AG09309 (cell line): ENCODE data around the gene HCN2.
A peak's percentile ranks its signal among the peaks of the same experiment; 100 is the strongest.

Experiments used
- DNase-seq: peaks from one replicate; pipeline ENCODE4 v3.0.0-alpha.2; 2010; ENCODE audit warnings: low read depth
- H3K4me3 ChIP-seq: 2 replicates; pipeline ENCODE4 v1.5.1; 2011; ENCODE audit warnings: mild to moderate bottlenecking, low read depth, low read length, moderate library complexity; ENCODE audit not compliant: control insufficient read depth
- TF ChIP-seq, protein P1 (sequence below): IDR thresholded peaks from 2 replicates; pipeline ENCODE4 v1.5.1; 2011; ENCODE audit warnings: mild to moderate bottlenecking, low read depth, low read length, inconsistent platforms; ENCODE audit not compliant: insufficient read depth, control insufficient read depth; ENCODE audit errors: missing control alignments

The HCN2 gene

DNA sequence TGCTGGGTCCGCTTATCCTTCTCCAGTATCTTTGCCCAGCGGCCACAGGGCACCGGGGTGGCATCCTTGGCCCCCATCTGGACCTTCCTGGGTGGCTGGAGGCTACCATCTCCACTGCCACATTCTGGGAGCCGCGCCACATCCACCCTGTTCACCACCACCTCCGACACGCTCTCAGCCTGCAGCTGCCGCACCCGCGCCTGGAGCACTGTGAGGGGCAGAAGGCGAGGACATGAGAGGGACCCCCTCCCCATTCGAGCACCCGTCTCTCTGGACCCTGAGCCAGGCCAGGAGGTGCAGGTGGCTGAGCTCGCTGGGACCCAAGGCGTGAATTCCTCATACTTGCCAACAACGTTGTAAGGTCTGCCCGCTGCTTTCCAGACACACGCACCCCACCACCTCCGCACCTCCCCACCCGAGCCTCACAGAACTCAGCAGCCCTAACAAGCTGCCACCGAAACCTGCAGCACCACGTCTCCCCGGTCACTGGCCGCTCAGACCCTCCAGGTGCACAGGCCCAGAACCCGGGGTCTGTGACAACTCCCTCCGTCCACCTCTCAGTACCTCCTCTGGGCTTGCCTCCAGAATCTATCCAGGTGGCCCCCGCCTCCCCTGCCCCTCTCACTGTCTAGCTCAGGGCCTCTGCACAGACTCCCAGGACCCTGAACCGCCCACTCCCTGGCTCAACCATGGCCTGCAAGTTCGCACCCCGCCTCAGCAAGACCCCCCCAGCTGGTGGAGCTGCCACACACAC is 40.5 kb downstream of the HCN2 start:
- TF ChIP-seq, protein P1, sequence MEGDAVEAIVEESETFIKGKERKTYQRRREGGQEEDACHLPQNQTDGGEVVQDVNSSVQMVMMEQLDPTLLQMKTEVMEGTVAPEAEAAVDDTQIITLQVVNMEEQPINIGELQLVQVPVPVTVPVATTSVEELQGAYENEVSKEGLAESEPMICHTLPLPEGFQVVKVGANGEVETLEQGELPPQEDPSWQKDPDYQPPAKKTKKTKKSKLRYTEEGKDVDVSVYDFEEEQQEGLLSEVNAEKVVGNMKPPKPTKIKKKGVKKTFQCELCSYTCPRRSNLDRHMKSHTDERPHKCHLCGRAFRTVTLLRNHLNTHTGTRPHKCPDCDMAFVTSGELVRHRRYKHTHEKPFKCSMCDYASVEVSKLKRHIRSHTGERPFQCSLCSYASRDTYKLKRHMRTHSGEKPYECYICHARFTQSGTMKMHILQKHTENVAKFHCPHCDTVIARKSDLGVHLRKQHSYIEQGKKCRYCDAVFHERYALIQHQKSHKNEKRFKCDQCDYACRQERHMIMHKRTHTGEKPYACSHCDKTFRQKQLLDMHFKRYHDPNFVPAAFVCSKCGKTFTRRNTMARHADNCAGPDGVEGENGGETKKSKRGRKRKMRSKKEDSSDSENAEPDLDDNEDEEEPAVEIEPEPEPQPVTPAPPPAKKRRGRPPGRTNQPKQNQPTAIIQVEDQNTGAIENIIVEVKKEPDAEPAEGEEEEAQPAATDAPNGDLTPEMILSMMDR = no peak
- no peak overlapping the region for H3K4me3 ChIP-seq

GRCh38 chr19:632579-633067 is 42.9 kb downstream of the HCN2 start:
- TF ChIP-seq, protein P1 = no peak
- peak overlapping the region; percentile 92 for H3K4me3 ChIP-seq
- DNase-seq = no peak

More for the DNA sequence above, 40.5 kb downstream of the HCN2 start:
- no peak for DNase-seq

DNA sequence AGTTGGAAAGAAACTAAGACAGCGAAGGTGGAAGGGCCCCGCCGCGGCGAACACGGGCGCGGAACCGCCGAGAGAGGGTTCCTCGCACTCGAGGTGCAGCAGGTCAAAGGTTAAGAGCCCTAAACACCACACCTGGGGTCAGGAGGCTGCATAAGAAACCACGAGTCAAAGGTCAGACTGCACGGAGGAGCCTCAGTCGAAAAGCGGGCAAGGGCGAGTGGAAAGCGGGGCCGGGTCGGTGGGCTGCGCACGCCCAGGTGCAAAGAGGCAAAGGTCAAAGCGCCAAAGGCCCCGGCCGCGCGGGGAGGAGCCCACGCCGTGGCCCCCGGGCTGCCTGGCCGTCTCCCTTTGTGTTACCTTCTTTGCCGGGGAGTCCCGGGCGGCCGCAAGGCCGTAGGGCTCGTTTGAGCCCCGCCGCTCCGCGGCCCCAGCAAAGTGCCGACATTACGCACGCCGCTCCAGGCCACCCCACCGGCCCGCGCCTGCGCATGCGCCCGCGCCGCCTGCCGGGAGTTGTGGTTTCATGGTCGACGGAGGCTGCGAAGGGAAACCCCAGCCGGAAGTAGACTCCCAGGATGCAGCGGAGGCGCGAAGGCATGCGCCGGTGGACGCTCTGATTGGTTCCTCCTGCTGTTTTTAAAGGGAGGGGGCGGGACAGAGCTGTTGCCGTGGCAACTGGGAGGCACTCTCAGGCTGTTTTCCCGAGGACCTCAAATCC is 43.5 kb downstream of the HCN2 start, which contains the start of gene POLRMT:
POLRMT (minus strand) TSS at position 470 of the 718 bp plus-strand sequence; CDS start at position 445, 25 bp downstream.
- H3K4me3 ChIP-seq = peak within 1 kb of the TSS; percentile 92
- TF ChIP-seq, protein P1 = no peak
- DNase-seq = peak; percentile 93

- peak overlapping the region; percentile 64 for H3K4me3 ChIP-seq
- TF ChIP-seq, protein P1 = no peak
- no peak for DNase-seq
Measured at GRCh38 chr19:633786-634639, 44.3 kb downstream of the HCN2 start.

GRCh38 chr19:634975-635652 is 45.4 kb downstream of the HCN2 start:
- TF ChIP-seq, protein P1 = no peak
- H3K4me3 ChIP-seq = no peak overlapping the region
- DNase-seq = no peak

DNA sequence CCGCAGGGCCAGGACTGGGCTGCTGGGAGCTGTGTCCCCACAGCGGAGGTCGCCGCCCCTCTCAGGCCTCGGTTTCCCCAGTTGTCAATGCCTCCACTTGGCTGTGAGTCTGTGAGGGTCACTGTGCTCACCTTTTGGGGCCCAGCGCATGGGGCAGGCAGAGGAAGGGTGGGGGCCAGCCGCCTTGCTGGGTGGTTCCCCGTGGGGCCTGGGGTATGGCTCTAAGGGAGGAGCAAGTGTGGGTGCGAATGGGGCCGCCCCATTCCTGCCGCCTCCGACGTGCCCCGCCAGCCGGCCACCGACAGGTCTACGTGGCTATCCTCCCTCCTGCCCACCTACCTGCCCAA is 49.2 kb downstream of the HCN2 start:
- H3K4me3 ChIP-seq = peak overlapping the region; percentile 54
- TF ChIP-seq, protein P1 = no peak
- DNase-seq = no peak
